ENCODE measurements around the gene C1orf159. TPM values are rescaled to one million over a fixed set of nuclear protein-coding genes. Genes with fewer than 3 reads are reported as not detected.

The C1orf159 gene
- total and polyA plus RNA-seq, 9 of the 15 experiments (the other 6 are each of a cell fraction or from before 2014, with no cell fraction given), result 0.28 to 54.9 (median 10.6) TPM

DNA sequence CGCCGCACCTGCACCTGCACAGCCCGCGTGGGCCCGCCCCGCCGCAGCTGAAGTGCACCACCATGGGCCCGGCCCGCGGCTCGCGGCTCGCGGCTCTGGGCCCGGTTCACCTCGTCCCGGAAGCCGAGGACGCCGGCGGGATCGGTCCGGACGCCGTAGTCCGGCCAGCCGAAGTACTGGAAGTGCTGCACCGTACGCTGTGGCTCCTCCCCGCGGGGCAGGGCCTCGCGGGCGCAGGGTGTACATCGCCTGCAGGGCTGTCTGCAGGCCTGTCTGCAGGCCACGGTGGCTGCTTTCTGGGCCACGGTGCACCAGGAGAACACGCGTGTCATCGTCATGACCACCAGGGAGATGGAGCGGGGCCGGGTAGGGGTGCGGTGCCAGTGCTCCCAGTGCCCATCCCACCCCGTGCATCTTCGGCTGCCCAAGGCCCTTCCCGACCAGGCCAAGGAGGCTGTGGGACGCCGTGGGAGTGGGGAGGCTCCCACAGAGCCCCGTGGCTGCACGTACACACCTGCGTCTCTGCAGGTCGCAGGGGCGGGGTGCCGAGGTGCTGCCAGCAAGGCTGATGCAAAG is 48.5 kb downstream of the C1orf159 start:
- Histone ChIP-seq H3K36me3 (ENCODE audit: control insufficient read depth, insufficient read depth, low read length) (no peaks in the 10 kb centered on the region), H3K9me3 (replicated peaks; ENCODE audit: control insufficient read depth, insufficient read depth, low read depth, low read length) (no peaks in the 10 kb centered on the region), H3K27ac (ENCODE audit: extremely low read depth, low read depth, low read length) (no peak overlapping the region), H3K27me3 (ENCODE audit: control insufficient read depth in 2 of 2, insufficient read depth in 2 of 2, low read length in 2 of 2) (no peaks in the 10 kb centered on the region), H3K4me3 (no peak overlapping the region), H4K20me1 (replicated peaks; ENCODE audit: control insufficient read depth, insufficient read depth, low read length) (peaks cover 7% of the 10 kb centered on the region; the same call in 1 of the 2 replicates), H2AFZ (ENCODE audit: low read depth, low read length) (no peak overlapping the region), H3K9ac (ENCODE audit: insufficient read depth in 1 of 2, low read depth in 2 of 2, low read length in 2 of 2) (peak overlapping the region in 1 of 2 experiments; percentile 4; a peak in 1 of 4 replicates), H3K4me2 (ENCODE audit: insufficient read depth, low read length) (no peak overlapping the region), H3K79me2 (ENCODE audit: control insufficient read depth, insufficient read depth, low read length) (no peaks in the 10 kb centered on the region), H3K4me1 (replicated peaks in 1 of 2; ENCODE audit: control insufficient read depth in 2 of 2, insufficient read depth in 2 of 2, low read length in 2 of 2) (peaks cover 41 to 88% of the 10 kb centered on the region in 2 experiments), H3K9me1 (ENCODE audit: control insufficient read depth, insufficient read depth, low read length) (peaks cover 4% of the 10 kb centered on the region)
- 71% methylated on average over 49 of the region's 54 CpGs for WGBS (ENCODE audit: insufficient coverage, low coverage, missing lambda C conversion rate)
- ChIA-PET POLR2A (interaction anchor here (0.8 kb wide), 1 partner anchor 8 kb away, joined by 3 read pairs; no protein-coding TSS in a partner anchor), CTCF (ENCODE audit: low intra/inter-chr PET ratio) (no interaction called here)
- DNase-seq (ENCODE audit: extremely low read depth in 1 of 4, low spot score in 3 of 4) (no peak), ATAC-seq (no peak), FAIRE-seq (no peak)
- intact Hi-C loops (cut with micrococcal nuclease), result no loop called here
- no TSS peak for BruUV-seq (replicated peaks)
- in situ Hi-C loops (cut with MboI), result loop anchor here (10.0 kb wide), 1 partner anchor 83 kb away; the partner anchor contains the start of gene PERM1
- TF ChIP-seq, protein P1, sequence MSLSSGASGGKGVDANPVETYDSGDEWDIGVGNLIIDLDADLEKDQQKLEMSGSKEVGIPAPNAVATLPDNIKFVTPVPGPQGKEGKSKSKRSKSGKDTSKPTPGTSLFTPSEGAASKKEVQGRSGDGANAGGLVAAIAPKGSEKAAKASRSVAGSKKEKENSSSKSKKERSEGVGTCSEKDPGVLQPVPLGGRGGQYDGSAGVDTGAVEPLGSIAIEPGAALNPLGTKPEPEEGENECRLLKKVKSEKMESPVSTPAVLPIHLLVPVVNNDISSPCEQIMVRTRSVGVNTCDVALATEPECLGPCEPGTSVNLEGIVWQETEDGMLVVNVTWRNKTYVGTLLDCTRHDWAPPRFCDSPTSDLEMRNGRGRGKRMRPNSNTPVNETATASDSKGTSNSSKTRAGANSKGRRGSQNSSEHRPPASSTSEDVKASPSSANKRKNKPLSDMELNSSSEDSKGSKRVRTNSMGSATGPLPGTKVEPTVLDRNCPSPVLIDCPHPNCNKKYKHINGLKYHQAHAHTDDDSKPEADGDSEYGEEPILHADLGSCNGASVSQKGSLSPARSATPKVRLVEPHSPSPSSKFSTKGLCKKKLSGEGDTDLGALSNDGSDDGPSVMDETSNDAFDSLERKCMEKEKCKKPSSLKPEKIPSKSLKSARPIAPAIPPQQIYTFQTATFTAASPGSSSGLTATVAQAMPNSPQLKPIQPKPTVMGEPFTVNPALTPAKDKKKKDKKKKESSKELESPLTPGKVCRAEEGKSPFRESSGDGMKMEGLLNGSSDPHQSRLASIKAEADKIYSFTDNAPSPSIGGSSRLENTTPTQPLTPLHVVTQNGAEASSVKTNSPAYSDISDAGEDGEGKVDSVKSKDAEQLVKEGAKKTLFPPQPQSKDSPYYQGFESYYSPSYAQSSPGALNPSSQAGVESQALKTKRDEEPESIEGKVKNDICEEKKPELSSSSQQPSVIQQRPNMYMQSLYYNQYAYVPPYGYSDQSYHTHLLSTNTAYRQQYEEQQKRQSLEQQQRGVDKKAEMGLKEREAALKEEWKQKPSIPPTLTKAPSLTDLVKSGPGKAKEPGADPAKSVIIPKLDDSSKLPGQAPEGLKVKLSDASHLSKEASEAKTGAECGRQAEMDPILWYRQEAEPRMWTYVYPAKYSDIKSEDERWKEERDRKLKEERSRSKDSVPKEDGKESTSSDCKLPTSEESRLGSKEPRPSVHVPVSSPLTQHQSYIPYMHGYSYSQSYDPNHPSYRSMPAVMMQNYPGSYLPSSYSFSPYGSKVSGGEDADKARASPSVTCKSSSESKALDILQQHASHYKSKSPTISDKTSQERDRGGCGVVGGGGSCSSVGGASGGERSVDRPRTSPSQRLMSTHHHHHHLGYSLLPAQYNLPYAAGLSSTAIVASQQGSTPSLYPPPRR (CRISPR knock-in tag; IDR thresholded peaks at IDR 0.05; ENCODE audit: borderline replicate concordance), result no peak
- TF ChIP-seq KDM5B (IDR thresholded peaks at IDR 0.05; ENCODE audit: insufficient replicate concordance, low read depth, low read length), result peak; percentile 30
- TF ChIP-seq HMG20A (CRISPR knock-in tag; conservative IDR thresholded peaks at IDR 0.05), result no peak
- TF ChIP-seq HMBOX1 (IDR thresholded peaks at IDR 0.05), result no peak
- TF ChIP-seq TCF7 (IDR thresholded peaks at IDR 0.05; ENCODE audit: borderline replicate concordance), result no peak
- TF ChIP-seq ZC3H4 (CRISPR knock-in tag; IDR thresholded peaks at IDR 0.05; ENCODE audit: borderline replicate concordance), result peak; percentile 56; the same call in 1 of the 2 replicates
- no peak for TF ChIP-seq E4F1 (CRISPR knock-in tag; IDR thresholded peaks at IDR 0.05; ENCODE audit: borderline replicate concordance)
- TF ChIP-seq, protein P2, sequence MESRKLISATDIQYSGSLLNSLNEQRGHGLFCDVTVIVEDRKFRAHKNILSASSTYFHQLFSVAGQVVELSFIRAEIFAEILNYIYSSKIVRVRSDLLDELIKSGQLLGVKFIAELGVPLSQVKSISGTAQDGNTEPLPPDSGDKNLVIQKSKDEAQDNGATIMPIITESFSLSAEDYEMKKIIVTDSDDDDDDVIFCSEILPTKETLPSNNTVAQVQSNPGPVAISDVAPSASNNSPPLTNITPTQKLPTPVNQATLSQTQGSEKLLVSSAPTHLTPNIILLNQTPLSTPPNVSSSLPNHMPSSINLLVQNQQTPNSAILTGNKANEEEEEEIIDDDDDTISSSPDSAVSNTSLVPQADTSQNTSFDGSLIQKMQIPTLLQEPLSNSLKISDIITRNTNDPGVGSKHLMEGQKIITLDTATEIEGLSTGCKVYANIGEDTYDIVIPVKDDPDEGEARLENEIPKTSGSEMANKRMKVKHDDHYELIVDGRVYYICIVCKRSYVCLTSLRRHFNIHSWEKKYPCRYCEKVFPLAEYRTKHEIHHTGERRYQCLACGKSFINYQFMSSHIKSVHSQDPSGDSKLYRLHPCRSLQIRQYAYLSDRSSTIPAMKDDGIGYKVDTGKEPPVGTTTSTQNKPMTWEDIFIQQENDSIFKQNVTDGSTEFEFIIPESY (CRISPR knock-in tag; IDR thresholded peaks at IDR 0.05), result peak; percentile 94
- peak; percentile 66 for TF ChIP-seq FIP1L1 (IDR thresholded peaks at IDR 0.05; ENCODE audit: low read depth, low read length, poor library complexity, severe bottlenecking)
- TF ChIP-seq MAFF (IDR thresholded peaks at IDR 0.05; ENCODE audit: low read length), result no peak
